IPS DF 6.9 (cell line): ENCODE results near the gene CCNF.

Experiments used
- DNase-seq: peaks from one replicate; pipeline ENCODE4 v3.0.0-alpha.2; 2013; ENCODE audit warnings: low read depth, low spot score
- H3K27ac ChIP-seq: one replicate; pipeline ENCODE4 v1.5.1; 2013; ENCODE audit warnings: low read length, control low read depth
- H3K27me3 ChIP-seq: 2 replicates; pipeline ENCODE4 v1.6.1; 2013; ENCODE audit warnings: mild to moderate bottlenecking, low read length; ENCODE audit not compliant: control insufficient read depth, insufficient read depth
- H3K36me3 ChIP-seq: 2 replicates; pipeline ENCODE4 v1.6.1; 2013; ENCODE audit warnings: low read length; ENCODE audit not compliant: control insufficient read depth, insufficient read depth
- H3K4me1 ChIP-seq: 2 replicates; pipeline ENCODE4 v1.6.1; 2013; ENCODE audit warnings: low read length; ENCODE audit not compliant: control insufficient read depth, insufficient read depth
- H3K4me3 ChIP-seq: 2 replicates; pipeline ENCODE4 v1.5.1; 2013; ENCODE audit warnings: mild to moderate bottlenecking, low read length
- H3K9me3 ChIP-seq: 2 replicates; pipeline ENCODE4 v1.6.1; 2013; ENCODE audit warnings: low read length, inconsistent platforms; ENCODE audit not compliant: control insufficient read depth, insufficient read depth
- WGBS: extraction: QIAGEN DNeasy Blood & Tissue Kit; methylation state at CpG from one replicate; pipeline ENCODE4 v1.1.7; 2013; ENCODE audit warnings: mixed read lengths, missing lambda C conversion rate; ENCODE audit not compliant: insufficient read length, insufficient coverage; 5-methylcytosine and 5-hydroxymethylcytosine counted together

The CCNF gene

GRCh38 chr16:2457267-2457666, 28.0 kb downstream of the CCNF start:
- H3K4me1 ChIP-seq = peaks cover 9% of the 10 kb centered on the region; the same call in 1 of the 2 replicates
- no peak overlapping the region for H3K4me3 ChIP-seq
- peaks cover 41% of the 10 kb centered on the region for H3K36me3 ChIP-seq
- no peaks in the 10 kb centered on the region for H3K27me3 ChIP-seq
- H3K27ac ChIP-seq = no peak overlapping the region
- no CpG with 5 or more reads among the region's 13 CpGs for WGBS
- DNase-seq = no peak
- no peaks in the 10 kb centered on the region for H3K9me3 ChIP-seq

- H3K27ac ChIP-seq = no peak overlapping the region
- no peaks in the 10 kb centered on the region for H3K27me3 ChIP-seq
- H3K36me3 ChIP-seq = peaks cover 42% of the 10 kb centered on the region
- peaks cover 9% of the 10 kb centered on the region; the same call in 1 of the 2 replicates for H3K4me1 ChIP-seq
- H3K9me3 ChIP-seq = no peaks in the 10 kb centered on the region
- no peak overlapping the region for H3K4me3 ChIP-seq
- no CpG with 5 or more reads among the region's 7 CpGs for WGBS
- DNase-seq = no peak
Observed at GRCh38 chr16:2457946-2458345, 28.7 kb downstream of the CCNF start.

GRCh38 chr16:2458887-2459646, 29.8 kb downstream of the CCNF start:
- Histone ChIP-seq H3K27ac (no peak overlapping the region), H3K4me1 (peaks cover 9% of the 10 kb centered on the region; the same call in 1 of the 2 replicates), H3K4me3 (peak overlapping the region; percentile 24; the same call in 1 of the 2 replicates), H3K36me3 (peaks cover 35% of the 10 kb centered on the region), H3K27me3 (no peaks in the 10 kb centered on the region), H3K9me3 (no peaks in the 10 kb centered on the region)
- DNase-seq = no peak
- WGBS = no CpG with 5 or more reads among the region's 18 CpGs

- no peaks in the 10 kb centered on the region for H3K27me3 ChIP-seq
- H3K27ac ChIP-seq = no peak within 1 kb of the TSS
- H3K4me3 ChIP-seq = peak within 1 kb of the TSS; percentile 82
- peaks cover 9% of the 10 kb centered on the region; the same call in 1 of the 2 replicates for H3K4me1 ChIP-seq
- no CpG with 5 or more reads among the region's 66 CpGs for WGBS
- no peaks in the 10 kb centered on the region for H3K9me3 ChIP-seq
- DNase-seq = peak; percentile 83
- H3K36me3 ChIP-seq = peaks cover 30% of the 10 kb centered on the region
Observed at GRCh38 chr16:2459647-2460390, 30.6 kb downstream of the CCNF start, which contains the start of gene TEDC2. Gene TEDC2 (plus strand): TSS chr16:2460109. CDS start chr16:2460145, 36 bp downstream.

GRCh38 chr16:2460391-2460713, 31.1 kb downstream of the CCNF start:
- H3K9me3 ChIP-seq = no peaks in the 10 kb centered on the region
- WGBS = no CpG with 5 or more reads among the region's 20 CpGs
- no peaks in the 10 kb centered on the region for H3K27me3 ChIP-seq
- H3K4me1 ChIP-seq = peaks cover 9% of the 10 kb centered on the region; the same call in 1 of the 2 replicates
- H3K36me3 ChIP-seq = peaks cover 26% of the 10 kb centered on the region
- no peak for DNase-seq
- H3K27ac ChIP-seq = no peak overlapping the region
- peak overlapping the region; percentile 82 for H3K4me3 ChIP-seq

GRCh38 chr16:2460916-2461315, 31.7 kb downstream of the CCNF start:
- Histone ChIP-seq H3K9me3 (no peaks in the 10 kb centered on the region), H3K4me1 (peaks cover 9% of the 10 kb centered on the region; the same call in 1 of the 2 replicates), H3K27me3 (no peaks in the 10 kb centered on the region), H3K36me3 (peaks cover 20% of the 10 kb centered on the region), H3K4me3 (peak overlapping the region; percentile 82; the same call in 1 of the 2 replicates), H3K27ac (no peak overlapping the region)
- WGBS = no CpG with 5 or more reads among the region's 13 CpGs
- no peak for DNase-seq

GRCh38 chr16:2462031-2462866, 33.0 kb downstream of the CCNF start:
- no CpG with 5 or more reads among the region's 23 CpGs for WGBS
- Histone ChIP-seq H3K9me3 (no peaks in the 10 kb centered on the region), H3K36me3 (peaks cover 10% of the 10 kb centered on the region)

GRCh38 chr16:2464333-2464732, 35.1 kb downstream of the CCNF start:
- no peaks in the 10 kb centered on the region for H3K9me3 ChIP-seq
- no peak overlapping the region for H3K4me3 ChIP-seq
- H3K4me1 ChIP-seq = peaks cover 16% of the 10 kb centered on the region
- peaks cover 4% of the 10 kb centered on the region; the same call in 1 of the 2 replicates for H3K27me3 ChIP-seq
- peaks cover 7% of the 10 kb centered on the region for H3K36me3 ChIP-seq
- no peak overlapping the region for H3K27ac ChIP-seq
- WGBS = no CpG with 5 or more reads among the region's 12 CpGs
- no peak for DNase-seq

More at GRCh38 chr16:2462031-2462866, 33.0 kb downstream of the CCNF start:
- H3K27ac ChIP-seq = no peak overlapping the region
- H3K4me1 ChIP-seq = peaks cover 11% of the 10 kb centered on the region
- H3K27me3 ChIP-seq = no peaks in the 10 kb centered on the region
- DNase-seq = no peak
- no peak overlapping the region for H3K4me3 ChIP-seq

- Histone ChIP-seq H3K36me3 (peaks cover 7% of the 10 kb centered on the region), H3K27ac (no peak overlapping the region), H3K4me3 (no peak overlapping the region), H3K27me3 (peaks cover 11% of the 10 kb centered on the region), H3K9me3 (no peaks in the 10 kb centered on the region), H3K4me1 (peaks cover 18% of the 10 kb centered on the region)
- no peak for DNase-seq
- no CpG with 5 or more reads among the region's 12 CpGs for WGBS
Observed at GRCh38 chr16:2465653-2466415, 36.6 kb downstream of the CCNF start.
